H1 (cell line): ENCODE results near the gene GSK3B. TPM values are rescaled to one million over a fixed set of nuclear protein-coding genes. Genes with fewer than 3 reads are reported as not detected.

Source experiments
- KDM1A ChIP-seq: fragments of 200-600, 300-600 bp; sonication (generic); IDR thresholded peaks from 2 replicates; pipeline ENCODE4 v1.7.1; 2016; ENCODE audit warnings: mild to moderate bottlenecking, low read length, borderline replicate concordance
- NRF1 ChIP-seq: IDR thresholded peaks from 2 replicates; pipeline ENCODE4 v1.6.1; 2011; ENCODE audit warnings: mild to moderate bottlenecking, low read depth, low read length, improper control_type of control experiment
- POLR2A ChIP-seq, 2 experiments: IDR thresholded peaks; 1 replicate in 1 of 2; 2 replicates in 1 of 2; pipeline ENCODE4 v1.6.1; 2011; ENCODE audit warnings: low read depth in 2 of 2, low read length in 2 of 2, mild to moderate bottlenecking in 2 of 2; ENCODE audit errors: control extremely low read depth in 1 of 2
- RAD21 ChIP-seq, 2 experiments: IDR thresholded peaks in 1 of 2; conservative IDR thresholded peaks in 1 of 2; 2 replicates each; pipeline ENCODE4 v1.6.1; 2011; ENCODE audit warnings: low read depth in 2 of 2, low read length in 2 of 2, improper control_type of control experiment in 1 of 2, inconsistent platforms in 1 of 2, mild to moderate bottlenecking in 1 of 2, moderate library complexity in 1 of 2
- RXRA ChIP-seq: IDR thresholded peaks from 2 replicates; pipeline ENCODE4 v1.6.1; 2011; ENCODE audit warnings: low read depth, mild to moderate bottlenecking, low read length, moderate library complexity; ENCODE audit not compliant: insufficient read depth
- SIRT6 ChIP-seq: IDR thresholded peaks from one replicate; pipeline ENCODE4 v1.7.1; 2012; ENCODE audit warnings: low read length, inconsistent platforms
- ZNF274 ChIP-seq: IDR thresholded peaks from 2 replicates; pipeline ENCODE4 v1.7.0; 2012; ENCODE audit warnings: low read length, borderline replicate concordance; ENCODE audit errors: extremely low read depth
- polyA plus RNA-seq, 7 experiments: library from polyadenylated mRNA; depleted of rRNA in 3 of 7; stranded (reverse) in 5 of 7; unstranded in 2 of 7; fragments of >200 nt in 5 of 7; fragments of 200-250 nt in 2 of 7; gene quantifications; 1 replicate in 5 of 7; 2 replicates in 1 of 7; 4 replicates in 1 of 7; pipeline versions ENCODE4 v1.2.1 to v1.2.3, GENCODE V29; 2011 to 2013; ENCODE audit warnings: missing spikeins in 2 of 7, mixed read lengths in 2 of 7
- total RNA-seq: library from RNA; stranded (reverse); fragmentation: NEBNext Ultra II Directional; extraction: Animal tissue kit (Norgen Biotek cat#: 25700); gene quantifications from 2 replicates; pipeline ENCODE4 v1.2.1, GENCODE V29; 2021

Gene GSK3B
- total and polyA plus RNA-seq, 2 of the 8 experiments (the other 6 are each of a cell fraction or from before 2014, with no cell fraction given): 24.2 to 50.7 TPM

DNA sequence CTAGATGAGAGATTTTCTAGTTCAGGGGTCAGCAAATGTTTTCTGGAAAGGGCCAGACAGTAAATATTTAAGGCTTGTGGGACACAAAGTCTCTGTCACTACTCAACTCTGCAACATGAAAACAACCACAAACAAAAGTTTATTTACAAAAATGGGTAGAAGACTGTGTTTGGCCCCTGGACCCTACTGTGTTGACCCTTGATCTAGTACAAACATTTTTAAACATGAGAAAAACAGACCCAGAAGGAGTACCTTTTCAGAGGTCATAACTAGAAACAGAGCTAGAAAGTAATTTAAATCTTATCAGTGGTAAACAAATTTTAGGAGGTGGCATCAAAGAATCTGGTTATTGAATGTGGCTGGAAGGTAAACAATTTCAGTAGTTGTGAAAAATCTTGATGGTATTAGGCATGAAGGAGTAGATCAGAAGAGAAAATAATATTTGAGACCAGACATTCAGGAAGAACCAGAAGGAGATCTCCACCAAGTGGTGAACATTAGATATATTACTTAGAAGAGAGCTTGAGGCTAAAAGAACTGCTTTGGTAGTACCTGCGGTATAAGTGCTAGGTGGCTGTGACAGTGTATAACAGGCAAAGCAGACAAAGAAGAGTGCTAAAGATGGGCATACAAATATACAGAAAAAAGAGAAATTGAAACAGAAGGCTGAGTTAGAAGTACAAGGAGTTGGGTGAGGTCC, 210.6 kb downstream of the GSK3B start (continued):
- TF ChIP-seq KDM1A (no peak), RXRA (no peak), RAD21 (IDR thresholded peaks at IDR 0.05 in 1 of 2, conservative IDR thresholded peaks at IDR 0.05 in 1 of 2; ENCODE audit: low read depth in 2 of 2, low read length in 2 of 2) (no peak), ZNF274 (no peak), POLR2A (IDR thresholded peaks at IDR 0.05; ENCODE audit: control extremely low read depth in 1 of 2, low read depth in 2 of 2, low read length in 2 of 2) (no peak), NRF1 (no peak), SIRT6 (no peak)
